SU-DHL-6 (cell line): ENCODE measurements around the gene SUSD4.

Experiments
- CTCF ChIP-seq: fragments of 200-600 bp; sonication (generic); IDR thresholded peaks from one replicate; pipeline ENCODE4 v1.5.1; 2017; ENCODE audit warnings: antibody characterized with exemption, mild to moderate bottlenecking, low read length, moderate library complexity; ENCODE audit not compliant: insufficient read depth, poor library complexity, severe bottlenecking
- EZH2phosphoT487 ChIP-seq: fragments of 200-600 bp; sonication (generic), shearing (Covaris generic); conservative IDR thresholded peaks from 2 replicates; pipeline ENCODE4 v1.6.1; 2018; ENCODE audit warnings: mild to moderate bottlenecking, antibody characterized with exemption, low read length, moderate library complexity, mixed read lengths

DNA sequence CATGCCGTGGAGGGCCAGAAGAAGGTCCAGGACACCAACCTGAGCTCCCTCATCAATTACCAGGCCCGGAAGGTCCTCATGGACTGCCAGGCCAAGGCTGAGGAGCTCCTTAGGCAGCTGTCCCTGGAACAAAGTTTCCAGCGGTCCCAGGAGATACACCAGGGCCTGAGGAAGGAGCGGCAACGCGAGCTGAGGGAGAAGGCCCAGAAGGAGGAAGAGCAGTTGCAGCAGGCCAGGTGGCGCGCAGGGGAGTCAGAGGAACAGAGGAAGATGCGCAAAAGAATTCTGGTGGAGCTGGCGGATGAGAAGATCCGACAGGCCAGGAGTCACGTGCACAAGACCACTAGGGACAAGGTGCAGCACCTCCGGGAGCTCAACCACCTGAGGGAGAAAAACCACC, 30.7 kb upstream of the SUSD4 start:
- TF ChIP-seq CTCF (no peak), EZH2phosphoT487 (no peak)
